Measurements from ENCODE around the gene TMEM109.

TMEM109 gene

DNA sequence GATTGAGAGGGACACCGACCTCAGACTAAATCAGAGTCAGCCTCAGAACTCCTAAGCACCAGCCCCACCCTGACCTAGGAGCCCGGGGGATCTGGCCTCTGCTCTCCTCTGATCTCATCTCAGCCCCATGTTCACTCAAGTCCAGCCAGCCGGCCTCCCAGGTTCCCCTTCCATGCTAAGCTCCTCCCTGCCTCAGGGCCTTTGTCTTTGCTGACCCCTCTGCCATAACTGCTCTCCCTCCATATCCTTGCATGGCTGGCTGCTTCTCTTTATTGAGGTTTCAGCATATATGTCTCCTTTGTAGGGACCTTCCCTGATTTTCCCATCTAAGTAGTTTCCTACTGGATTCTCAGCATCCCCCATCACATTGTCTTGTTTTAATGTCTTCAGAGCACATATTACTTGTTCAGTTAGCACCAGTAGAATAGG, 38.8 kb downstream of the TMEM109 start (continued):
- TF ChIP-seq, protein P1, sequence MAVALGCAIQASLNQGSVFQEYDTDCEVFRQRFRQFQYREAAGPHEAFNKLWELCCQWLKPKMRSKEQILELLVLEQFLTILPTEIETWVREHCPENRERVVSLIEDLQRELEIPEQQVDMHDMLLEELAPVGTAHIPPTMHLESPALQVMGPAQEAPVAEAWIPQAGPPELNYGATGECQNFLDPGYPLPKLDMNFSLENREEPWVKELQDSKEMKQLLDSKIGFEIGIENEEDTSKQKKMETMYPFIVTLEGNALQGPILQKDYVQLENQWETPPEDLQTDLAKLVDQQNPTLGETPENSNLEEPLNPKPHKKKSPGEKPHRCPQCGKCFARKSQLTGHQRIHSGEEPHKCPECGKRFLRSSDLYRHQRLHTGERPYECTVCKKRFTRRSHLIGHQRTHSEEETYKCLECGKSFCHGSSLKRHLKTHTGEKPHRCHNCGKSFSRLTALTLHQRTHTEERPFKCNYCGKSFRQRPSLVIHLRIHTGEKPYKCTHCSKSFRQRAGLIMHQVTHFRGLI (tag by site-specific recombination; IDR thresholded peaks at IDR 0.05), result no peak
- no peak for TF ChIP-seq ZSCAN30 (tag by site-specific recombination; IDR thresholded peaks at IDR 0.05)

- no peak for TF ChIP-seq GFI1B (tag by site-specific recombination; IDR thresholded peaks at IDR 0.05)
- TF ChIP-seq GLI2 (tag by site-specific recombination; IDR thresholded peaks at IDR 0.05; ENCODE audit: borderline replicate concordance, low read depth), result no peak
- no peak for TF ChIP-seq ZNF639 (tag by site-specific recombination; IDR thresholded peaks at IDR 0.05)
- TF ChIP-seq, protein P2, sequence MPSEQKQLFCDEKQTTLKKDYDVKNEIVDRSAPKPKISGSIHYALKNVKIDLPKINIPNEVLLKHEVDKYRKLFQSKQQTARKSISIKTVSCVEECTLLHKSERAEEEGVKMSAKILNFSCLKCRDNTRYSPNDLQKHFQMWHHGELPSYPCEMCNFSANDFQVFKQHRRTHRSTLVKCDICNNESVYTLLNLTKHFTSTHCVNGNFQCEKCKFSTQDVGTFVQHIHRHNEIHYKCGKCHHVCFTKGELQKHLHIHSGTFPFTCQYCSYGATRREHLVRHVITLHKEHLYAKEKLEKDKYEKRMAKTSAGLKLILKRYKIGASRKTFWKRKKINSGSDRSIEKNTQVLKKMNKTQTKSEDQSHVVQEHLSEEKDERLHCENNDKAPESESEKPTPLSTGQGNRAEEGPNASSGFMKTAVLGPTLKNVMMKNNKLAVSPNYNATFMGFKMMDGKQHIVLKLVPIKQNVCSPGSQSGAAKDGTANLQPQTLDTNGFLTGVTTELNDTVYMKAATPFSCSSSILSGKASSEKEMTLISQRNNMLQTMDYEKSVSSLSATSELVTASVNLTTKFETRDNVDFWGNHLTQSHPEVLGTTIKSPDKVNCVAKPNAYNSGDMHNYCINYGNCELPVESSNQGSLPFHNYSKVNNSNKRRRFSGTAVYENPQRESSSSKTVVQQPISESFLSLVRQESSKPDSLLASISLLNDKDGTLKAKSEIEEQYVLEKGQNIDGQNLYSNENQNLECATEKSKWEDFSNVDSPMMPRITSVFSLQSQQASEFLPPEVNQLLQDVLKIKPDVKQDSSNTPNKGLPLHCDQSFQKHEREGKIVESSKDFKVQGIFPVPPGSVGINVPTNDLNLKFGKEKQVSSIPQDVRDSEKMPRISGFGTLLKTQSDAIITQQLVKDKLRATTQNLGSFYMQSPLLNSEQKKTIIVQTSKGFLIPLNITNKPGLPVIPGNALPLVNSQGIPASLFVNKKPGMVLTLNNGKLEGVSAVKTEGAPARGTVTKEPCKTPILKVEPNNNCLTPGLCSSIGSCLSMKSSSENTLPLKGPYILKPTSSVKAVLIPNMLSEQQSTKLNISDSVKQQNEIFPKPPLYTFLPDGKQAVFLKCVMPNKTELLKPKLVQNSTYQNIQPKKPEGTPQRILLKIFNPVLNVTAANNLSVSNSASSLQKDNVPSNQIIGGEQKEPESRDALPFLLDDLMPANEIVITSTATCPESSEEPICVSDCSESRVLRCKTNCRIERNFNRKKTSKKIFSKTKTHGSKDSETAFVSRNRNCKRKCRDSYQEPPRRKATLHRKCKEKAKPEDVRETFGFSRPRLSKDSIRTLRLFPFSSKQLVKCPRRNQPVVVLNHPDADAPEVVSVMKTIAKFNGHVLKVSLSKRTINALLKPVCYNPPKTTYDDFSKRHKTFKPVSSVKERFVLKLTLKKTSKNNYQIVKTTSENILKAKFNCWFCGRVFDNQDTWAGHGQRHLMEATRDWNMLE (tag by site-specific recombination; conservative IDR thresholded peaks at IDR 0.05; ENCODE audit: low read depth), result no peak
- no peak overlapping the region for H3K27ac ChIP-seq (ENCODE audit: extremely low read depth, low read depth, low read length)
These were observed 39.8 kb downstream of the TMEM109 start for GRCh38 chr11:60953781-60954180.

DNA sequence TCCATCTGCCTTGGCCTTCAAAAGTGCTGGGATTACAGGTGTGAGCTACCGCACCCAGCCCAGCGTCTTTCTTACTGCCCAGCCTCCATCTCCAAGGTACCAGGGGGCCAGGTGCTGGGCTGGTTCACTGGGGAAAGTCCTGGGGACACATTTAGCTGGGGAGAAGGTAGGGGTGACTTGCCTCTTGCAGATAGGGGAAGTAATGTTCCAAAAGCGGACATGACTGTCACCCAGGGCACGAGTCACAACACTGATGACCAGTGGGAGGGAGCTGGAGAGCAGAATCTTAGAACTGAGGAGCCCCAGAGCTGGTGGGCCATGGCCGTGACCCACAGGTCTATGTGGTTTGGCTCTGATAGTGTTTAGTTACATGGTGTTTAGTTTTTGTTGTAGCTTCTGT, 40.5 kb downstream of the TMEM109 start:
- Histone ChIP-seq H3K27ac (ENCODE audit: extremely low read depth, low read depth, low read length) (no peak overlapping the region), H3K36me3 (ENCODE audit: control insufficient read depth in 2 of 2, insufficient read depth in 1 of 2, low read length in 2 of 2) (no peaks in the 10 kb centered on the region), H3K4me1 (ENCODE audit: control insufficient read depth, insufficient read depth, low read length) (no peaks in the 10 kb centered on the region), H3K9me3 (ENCODE audit: control insufficient read depth, insufficient read depth, low read depth, low read length) (no peaks in the 10 kb centered on the region), H3K4me3 (ENCODE audit: low read depth, low read length) (no peak overlapping the region)
- ChIA-PET POLR2A (interaction anchor here (0.7 kb wide), 1 partner anchor 16 kb away, joined by 3 read pairs; no protein-coding TSS in a partner anchor), CTCF (interaction anchor here (0.6 to 1.4 kb wide), 4 partner anchors 9 to 22 kb away, joined by 4 to 5 read pairs (median 5); no protein-coding TSS in a partner anchor)
- TF ChIP-seq ZNF10 (tag by site-specific recombination; IDR thresholded peaks at IDR 0.05) (no peak), ZNF777 (tag by site-specific recombination; IDR thresholded peaks at IDR 0.05; ENCODE audit: borderline replicate concordance) (no peak), ZNF610 (tag by site-specific recombination; IDR thresholded peaks at IDR 0.05; ENCODE audit: borderline replicate concordance) (no peak), ZNF23 (tag by site-specific recombination; IDR thresholded peaks at IDR 0.05; ENCODE audit: borderline replicate concordance) (no peak), ZNF843 (tag by site-specific recombination; IDR thresholded peaks at IDR 0.05) (no peak), ZNF266 (tag by site-specific recombination; IDR thresholded peaks at IDR 0.05; ENCODE audit: low read depth) (no peak), KLF10 (tag by site-specific recombination; IDR thresholded peaks at IDR 0.05) (no peak), ZNF391 (tag by site-specific recombination; IDR thresholded peaks at IDR 0.05; ENCODE audit: borderline replicate concordance, low read depth) (no peak), ZNF580 (tag by site-specific recombination; IDR thresholded peaks at IDR 0.05) (no peak), ZNF132 (tag by site-specific recombination; IDR thresholded peaks at IDR 0.05; ENCODE audit: borderline replicate concordance) (no peak)
- TF ChIP-seq, protein P3, sequence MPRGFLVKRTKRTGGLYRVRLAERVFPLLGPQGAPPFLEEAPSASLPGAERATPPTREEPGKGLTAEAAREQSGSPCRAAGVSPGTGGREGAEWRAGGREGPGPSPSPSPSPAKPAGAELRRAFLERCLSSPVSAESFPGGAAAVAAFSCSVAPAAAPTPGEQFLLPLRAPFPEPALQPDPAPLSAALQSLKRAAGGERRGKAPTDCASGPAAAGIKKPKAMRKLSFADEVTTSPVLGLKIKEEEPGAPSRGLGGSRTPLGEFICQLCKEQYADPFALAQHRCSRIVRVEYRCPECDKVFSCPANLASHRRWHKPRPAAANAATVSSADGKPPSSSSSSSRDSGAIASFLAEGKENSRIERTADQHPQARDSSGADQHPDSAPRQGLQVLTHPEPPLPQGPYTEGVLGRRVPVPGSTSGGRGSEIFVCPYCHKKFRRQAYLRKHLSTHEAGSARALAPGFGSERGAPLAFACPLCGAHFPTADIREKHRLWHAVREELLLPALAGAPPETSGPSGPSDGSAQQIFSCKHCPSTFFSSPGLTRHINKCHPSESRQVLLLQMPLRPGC (tag by site-specific recombination; IDR thresholded peaks at IDR 0.05), result no peak
- TF ChIP-seq, protein P4, sequence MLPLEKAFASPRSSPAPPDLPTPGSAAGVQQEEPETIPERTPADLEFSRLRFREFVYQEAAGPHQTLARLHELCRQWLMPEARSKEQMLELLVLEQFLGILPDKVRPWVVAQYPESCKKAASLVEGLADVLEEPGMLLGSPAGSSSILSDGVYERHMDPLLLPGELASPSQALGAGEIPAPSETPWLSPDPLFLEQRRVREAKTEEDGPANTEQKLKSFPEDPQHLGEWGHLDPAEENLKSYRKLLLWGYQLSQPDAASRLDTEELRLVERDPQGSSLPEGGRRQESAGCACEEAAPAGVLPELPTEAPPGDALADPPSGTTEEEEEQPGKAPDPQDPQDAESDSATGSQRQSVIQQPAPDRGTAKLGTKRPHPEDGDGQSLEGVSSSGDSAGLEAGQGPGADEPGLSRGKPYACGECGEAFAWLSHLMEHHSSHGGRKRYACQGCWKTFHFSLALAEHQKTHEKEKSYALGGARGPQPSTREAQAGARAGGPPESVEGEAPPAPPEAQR (tag by site-specific recombination; IDR thresholded peaks at IDR 0.05), result no peak
- TF ChIP-seq, protein P5, sequence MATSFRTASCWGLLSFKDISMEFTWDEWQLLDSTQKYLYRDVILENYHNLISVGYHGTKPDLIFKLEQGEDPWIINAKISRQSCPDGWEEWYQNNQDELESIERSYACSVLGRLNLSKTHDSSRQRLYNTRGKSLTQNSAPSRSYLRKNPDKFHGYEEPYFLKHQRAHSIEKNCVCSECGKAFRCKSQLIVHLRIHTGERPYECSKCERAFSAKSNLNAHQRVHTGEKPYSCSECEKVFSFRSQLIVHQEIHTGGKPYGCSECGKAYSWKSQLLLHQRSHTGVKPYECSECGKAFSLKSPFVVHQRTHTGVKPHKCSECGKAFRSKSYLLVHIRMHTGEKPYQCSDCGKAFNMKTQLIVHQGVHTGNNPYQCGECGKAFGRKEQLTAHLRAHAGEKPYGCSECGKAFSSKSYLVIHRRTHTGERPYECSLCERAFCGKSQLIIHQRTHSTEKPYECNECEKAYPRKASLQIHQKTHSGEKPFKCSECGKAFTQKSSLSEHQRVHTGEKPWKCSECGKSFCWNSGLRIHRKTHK (tag by site-specific recombination; IDR thresholded peaks at IDR 0.05), result no peak

More at GRCh38 chr11:60953781-60954180, 39.8 kb downstream of the TMEM109 start:
- ChIA-PET POLR2A (interaction anchor here (0.7 kb wide), 1 partner anchor 15 kb away, joined by 3 read pairs; no protein-coding TSS in a partner anchor), CTCF (interaction anchor here (0.9 to 1.4 kb wide), 3 partner anchors 13 to 122 kb away, joined by 3 to 5 read pairs (median 5); no protein-coding TSS in a partner anchor)
- H3K9me3 ChIP-seq (ENCODE audit: control insufficient read depth, insufficient read depth, low read depth, low read length), result no peaks in the 10 kb centered on the region
- no peaks in the 10 kb centered on the region for H3K36me3 ChIP-seq (ENCODE audit: control insufficient read depth in 2 of 2, insufficient read depth in 1 of 2, low read length in 2 of 2)
- no peaks in the 10 kb centered on the region for H3K4me1 ChIP-seq (ENCODE audit: control insufficient read depth, insufficient read depth, low read length)
- no peak overlapping the region for H3K4me3 ChIP-seq (ENCODE audit: low read depth, low read length)

Data from HEK293 (cell line).